IPS-20b (cell line): ENCODE data around the gene MAP3K6.

ENCODE experiments used
- H3K27ac ChIP-seq: one replicate; pipeline ENCODE4 v1.5.1; 2013; ENCODE audit warnings: low read length
- H3K27me3 ChIP-seq: 2 replicates; pipeline ENCODE4 v1.6.1; 2013; ENCODE audit warnings: mild to moderate bottlenecking, low read length, inconsistent platforms; ENCODE audit not compliant: insufficient read depth
- H3K36me3 ChIP-seq: 2 replicates; pipeline ENCODE4 v1.6.1; 2013; ENCODE audit warnings: low read depth, mild to moderate bottlenecking, inconsistent platforms, low read length, moderate library complexity; ENCODE audit not compliant: insufficient read depth
- H3K4me1 ChIP-seq: 2 replicates; pipeline ENCODE4 v1.6.1; 2013; ENCODE audit warnings: mild to moderate bottlenecking, control low read depth, inconsistent platforms, low read length, moderate library complexity; ENCODE audit not compliant: insufficient read depth
- H3K4me3 ChIP-seq: 2 replicates; pipeline ENCODE4 v1.5.1; 2013; ENCODE audit warnings: mild to moderate bottlenecking, low read length, inconsistent platforms
- H3K9ac ChIP-seq: 2 replicates; pipeline ENCODE4 v1.6.1; 2013; ENCODE audit warnings: low read depth, mild to moderate bottlenecking, inconsistent platforms, low read length, moderate library complexity
- H3K9me3 ChIP-seq: 2 replicates; pipeline ENCODE4 v1.6.1; 2013; ENCODE audit warnings: mild to moderate bottlenecking, low read depth, low read length, inconsistent platforms; ENCODE audit not compliant: insufficient read depth

The MAP3K6 gene

GRCh38 chr1:27368869-27369582 is 2.3 kb upstream of the MAP3K6 start:
- H3K4me1 ChIP-seq = peaks cover 15% of the 10 kb centered on the region
- no peaks in the 10 kb centered on the region for H3K36me3 ChIP-seq
- no peak overlapping the region for H3K27ac ChIP-seq

GRCh38 chr1:27367160-27367650 is 444 bp upstream of the MAP3K6 start:
- Histone ChIP-seq H3K36me3 (no peaks in the 10 kb centered on the region), H3K27ac (no peak overlapping the region), H3K27me3 (peaks cover 10% of the 10 kb centered on the region), H3K9ac (peak overlapping the region; percentile 73; the same call in 1 of the 2 replicates), H3K4me3 (peak overlapping the region; percentile 80), H3K9me3 (no peaks in the 10 kb centered on the region), H3K4me1 (peaks cover 15% of the 10 kb centered on the region)

More at GRCh38 chr1:27368869-27369582, 2.3 kb upstream of the MAP3K6 start:
- Histone ChIP-seq H3K4me3 (no peak overlapping the region), H3K9me3 (no peaks in the 10 kb centered on the region), H3K9ac (no peak overlapping the region), H3K27me3 (peaks cover 7% of the 10 kb centered on the region; the same call in 1 of the 2 replicates)

- Histone ChIP-seq H3K9me3 (no peaks in the 10 kb centered on the region), H3K27me3 (peaks cover 21% of the 10 kb centered on the region), H3K9ac (peak overlapping the region; percentile 45; the same call in 1 of the 2 replicates), H3K4me1 (peaks cover 15% of the 10 kb centered on the region), H3K4me3 (peak overlapping the region; percentile 80), H3K27ac (no peak overlapping the region), H3K36me3 (no peaks in the 10 kb centered on the region)
Observed at GRCh38 chr1:27366113-27366410, 699 bp downstream of the MAP3K6 start.

GRCh38 chr1:27365372-27366112 is 1.2 kb downstream of the MAP3K6 start:
- H3K9me3 ChIP-seq = no peaks in the 10 kb centered on the region
- H3K36me3 ChIP-seq = no peaks in the 10 kb centered on the region
- H3K9ac ChIP-seq = peak overlapping the region; percentile 45; the same call in 1 of the 2 replicates
- H3K4me3 ChIP-seq = peak overlapping the region; percentile 80
- H3K4me1 ChIP-seq = peaks cover 15% of the 10 kb centered on the region
- no peak overlapping the region for H3K27ac ChIP-seq
- peaks cover 26% of the 10 kb centered on the region for H3K27me3 ChIP-seq

GRCh38 chr1:27364696-27365371 is 1.9 kb downstream of the MAP3K6 start:
- Histone ChIP-seq H3K27me3 (peaks cover 34% of the 10 kb centered on the region), H3K27ac (no peak overlapping the region), H3K4me1 (peaks cover 15% of the 10 kb centered on the region), H3K9ac (no peak overlapping the region), H3K9me3 (no peaks in the 10 kb centered on the region), H3K36me3 (no peaks in the 10 kb centered on the region), H3K4me3 (peak overlapping the region; percentile 80; the same call in 1 of the 2 replicates)

GRCh38 chr1:27363766-27364695 is 2.7 kb downstream of the MAP3K6 start:
- Histone ChIP-seq H3K27ac (no peak overlapping the region), H3K4me1 (peaks cover 15% of the 10 kb centered on the region), H3K4me3 (no peak overlapping the region), H3K36me3 (no peaks in the 10 kb centered on the region), H3K9me3 (no peaks in the 10 kb centered on the region), H3K9ac (no peak overlapping the region), H3K27me3 (peaks cover 42% of the 10 kb centered on the region)

- Histone ChIP-seq H3K9ac (no peak overlapping the region), H3K36me3 (no peaks in the 10 kb centered on the region), H3K27ac (no peak overlapping the region), H3K4me1 (peaks cover 6% of the 10 kb centered on the region), H3K4me3 (no peak overlapping the region), H3K9me3 (no peaks in the 10 kb centered on the region), H3K27me3 (peaks cover 49% of the 10 kb centered on the region)
Observed at GRCh38 chr1:27361553-27361952, 5.2 kb downstream of the MAP3K6 start.

- H3K27me3 ChIP-seq = peaks cover 49% of the 10 kb centered on the region
- peaks cover 6% of the 10 kb centered on the region for H3K4me1 ChIP-seq
- no peaks in the 10 kb centered on the region for H3K36me3 ChIP-seq
- no peak overlapping the region for H3K27ac ChIP-seq
- H3K9ac ChIP-seq = peak overlapping the region; percentile 32; the same call in 1 of the 2 replicates
- H3K4me3 ChIP-seq = peak overlapping the region; percentile 77
- no peaks in the 10 kb centered on the region for H3K9me3 ChIP-seq
Observed at GRCh38 chr1:27361044-27361402, 5.7 kb downstream of the MAP3K6 start.

GRCh38 chr1:27360159-27361043 is 6.4 kb downstream of the MAP3K6 start:
- Histone ChIP-seq H3K27ac (no peak overlapping the region), H3K4me3 (peak overlapping the region; percentile 77), H3K27me3 (peaks cover 49% of the 10 kb centered on the region), H3K36me3 (no peaks in the 10 kb centered on the region), H3K4me1 (peaks cover 6% of the 10 kb centered on the region), H3K9ac (peak overlapping the region; percentile 32; the same call in 1 of the 2 replicates), H3K9me3 (no peaks in the 10 kb centered on the region)

GRCh38 chr1:27359822-27360158 is 7.0 kb downstream of the MAP3K6 start:
- Histone ChIP-seq H3K27me3 (peaks cover 49% of the 10 kb centered on the region), H3K9me3 (no peaks in the 10 kb centered on the region), H3K4me1 (peaks cover under 1% of the 10 kb centered on the region; the same call in 1 of the 2 replicates), H3K9ac (no peak overlapping the region), H3K4me3 (peak overlapping the region; percentile 77), H3K27ac (no peak overlapping the region), H3K36me3 (no peaks in the 10 kb centered on the region)
